Caco-2 (cell line): Measurements from ENCODE around the gene C1QTNF5. TPM values are rescaled to one million over a fixed set of nuclear protein-coding genes. Genes with fewer than 3 reads are reported as not detected.

ENCODE experiments used
- BruUV-seq: library from RNA; stranded (reverse); fragments of 400-500 nt; replicated peaks from 2 replicates; lab custom pipeline; 2021; lab: Mats Ljungman, UMichigan
- CTCF ChIA-PET: fragments of 300-600 bp; sonication (Branson Sonifier 250); formaldehyde crosslinking; loops from one replicate; lab custom pipeline; 2022; ENCODE audit warnings: antibody characterized with exemption; lab: Charles Lee
- POLR2A ChIA-PET: fragments of 300-600 bp; sonication (Branson Sonifier 250); formaldehyde crosslinking; loops from one replicate; lab custom pipeline; 2022; ENCODE audit warnings: antibody characterized with exemption; lab: Charles Lee
- DNase-seq, 2 experiments: peaks; one replicate each; pipeline versions ENCODE4 v3.0.0 to v3.0.0-alpha.2; 2020 to 2022
- H3K27me3 ChIP-seq: replicated peaks from 2 replicates; pipeline ENCODE4 v1.6.0; 2011; ENCODE audit warnings: low read length; ENCODE audit not compliant: control insufficient read depth, insufficient read depth
- H3K36me3 ChIP-seq: 2 replicates; pipeline ENCODE4 v1.5.1; 2011; ENCODE audit warnings: low read length; ENCODE audit not compliant: control insufficient read depth, insufficient read depth
- H3K4me1 ChIP-seq: fragments of 250-450 bp; sonication (Bioruptor Pico); 2 replicates; pipeline ENCODE4 v1.5.1; 2020; ENCODE audit warnings: mild to moderate bottlenecking
- H3K4me3 ChIP-seq: 2 replicates; pipeline ENCODE4 v1.5.1; 2011; ENCODE audit warnings: low read depth, mild to moderate bottlenecking, control low read depth, low read length
- H3K9me3 ChIP-seq: fragments of 250-450 bp; sonication (Bioruptor Pico); 2 replicates; pipeline ENCODE4 v1.5.1; 2020; ENCODE audit warnings: mild to moderate bottlenecking, moderate library complexity
- H3K27ac Mint-ChIP-seq: one replicate; pipeline ENCODE4 v1.8.0; 2022; ENCODE audit warnings: mixed read lengths; ENCODE audit not compliant: unreplicated experiment
- H3K27me3 Mint-ChIP-seq: one replicate; pipeline ENCODE4 v1.8.0; 2022; ENCODE audit warnings: mixed read lengths; ENCODE audit not compliant: insufficient read depth, unreplicated experiment
- H3K36me3 Mint-ChIP-seq: one replicate; pipeline ENCODE4 v1.8.0; 2022; ENCODE audit warnings: mild to moderate bottlenecking, mixed read lengths; ENCODE audit not compliant: insufficient read depth, unreplicated experiment
- H3K4me1 Mint-ChIP-seq: one replicate; pipeline ENCODE4 v1.8.0; 2022; ENCODE audit warnings: low read depth, mixed read lengths; ENCODE audit not compliant: unreplicated experiment
- H3K4me3 Mint-ChIP-seq: one replicate; pipeline ENCODE4 v1.8.0; 2022; ENCODE audit warnings: mild to moderate bottlenecking, moderate library complexity, mixed read lengths; ENCODE audit not compliant: unreplicated experiment
- H3K9me3 Mint-ChIP-seq: one replicate; pipeline ENCODE4 v1.8.0; 2022; ENCODE audit warnings: mixed read lengths; ENCODE audit not compliant: unreplicated experiment
- intact Hi-C: fragments of 100-400 bp; cut with micrococcal nuclease; formaldehyde crosslinking; loops from one replicate; pipeline ENCODE4 v1.10.0; 2022; ENCODE audit not compliant: unreplicated experiment
- total RNA-seq: library from RNA; stranded (reverse); gene quantifications from 2 replicates; pipeline ENCODE4 v1.2.3, GENCODE V29; 2022
- TF ChIP-seq, protein P1 (sequence below), 2 experiments: fragments of 200-600 bp in 1 of 2; IDR thresholded peaks; 1 replicate in 1 of 2; 2 replicates in 1 of 2; pipeline versions ENCODE4 v1.5.1 to v1.8.0; 2011 to 2022; ENCODE audit warnings: antibody characterized with exemption in 1 of 2, control low read depth in 1 of 2, inconsistent platforms in 1 of 2, low read depth in 1 of 2, low read length in 1 of 2, mild to moderate bottlenecking in 1 of 2, moderate library complexity in 1 of 2; ENCODE audit not compliant: insufficient read depth in 1 of 2, severe bottlenecking in 1 of 2, unreplicated experiment in 1 of 2

The C1QTNF5 gene
- total RNA-seq, 1 experiment from 2014 or later = 1.2 TPM

DNA sequence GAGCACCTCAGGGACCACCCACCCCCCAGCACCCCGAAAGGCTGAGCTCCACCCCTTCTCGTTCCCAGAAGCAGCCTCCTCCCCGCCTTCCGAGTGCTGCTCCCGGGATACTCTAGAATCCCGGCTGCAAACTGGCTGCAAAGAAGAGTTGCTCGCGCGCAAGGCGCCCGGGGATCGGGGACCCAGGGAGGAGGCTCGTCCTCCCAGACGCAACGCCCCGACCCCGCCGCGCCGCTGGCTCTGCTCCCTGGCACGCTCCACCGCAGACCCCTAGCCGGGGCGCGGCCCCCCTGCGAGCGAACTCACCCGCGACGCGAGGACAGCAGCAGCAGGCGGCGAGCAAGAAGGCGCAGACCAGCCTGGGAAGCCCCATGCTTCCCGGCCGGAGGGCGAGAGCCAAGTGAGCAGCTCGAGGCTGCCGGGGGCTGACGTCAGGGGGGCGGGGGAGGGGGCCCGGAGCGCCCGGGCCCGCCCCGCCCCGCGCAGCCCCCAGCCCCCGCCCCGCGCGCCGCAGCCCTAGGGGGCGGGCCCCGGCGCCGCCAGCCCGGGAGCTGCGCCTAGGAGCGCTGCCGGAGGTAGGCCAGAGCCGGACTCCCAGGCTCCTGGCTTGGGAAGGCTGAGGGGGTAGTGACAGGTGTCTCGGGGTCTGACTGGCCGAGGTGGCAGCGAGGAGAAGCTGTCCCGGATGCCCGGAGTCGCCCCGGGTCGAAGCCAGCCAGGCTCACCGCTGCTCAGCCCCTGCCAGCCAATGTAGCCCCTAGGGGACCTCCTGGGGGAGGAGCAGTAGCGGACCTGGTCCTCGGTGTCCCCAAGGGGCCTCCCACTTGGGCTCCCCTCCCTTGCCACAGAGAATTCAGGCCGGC is 23.7 kb downstream of the C1QTNF5 start, which contains the start of gene MCAM:
TSS of gene MCAM (minus strand) at position 402 of the 863 bp plus-strand sequence. CDS start at position 373, 29 bp downstream.
- Histone ChIP-seq H3K4me1 (peaks cover 34% of the 10 kb centered on the region), H3K9me3 (no peaks in the 10 kb centered on the region), H3K27me3 (peaks cover 7% of the 10 kb centered on the region), H3K4me3 (peak within 1 kb of the TSS; percentile 58), H3K36me3 (no peaks in the 10 kb centered on the region)
- TF ChIP-seq, protein P1, sequence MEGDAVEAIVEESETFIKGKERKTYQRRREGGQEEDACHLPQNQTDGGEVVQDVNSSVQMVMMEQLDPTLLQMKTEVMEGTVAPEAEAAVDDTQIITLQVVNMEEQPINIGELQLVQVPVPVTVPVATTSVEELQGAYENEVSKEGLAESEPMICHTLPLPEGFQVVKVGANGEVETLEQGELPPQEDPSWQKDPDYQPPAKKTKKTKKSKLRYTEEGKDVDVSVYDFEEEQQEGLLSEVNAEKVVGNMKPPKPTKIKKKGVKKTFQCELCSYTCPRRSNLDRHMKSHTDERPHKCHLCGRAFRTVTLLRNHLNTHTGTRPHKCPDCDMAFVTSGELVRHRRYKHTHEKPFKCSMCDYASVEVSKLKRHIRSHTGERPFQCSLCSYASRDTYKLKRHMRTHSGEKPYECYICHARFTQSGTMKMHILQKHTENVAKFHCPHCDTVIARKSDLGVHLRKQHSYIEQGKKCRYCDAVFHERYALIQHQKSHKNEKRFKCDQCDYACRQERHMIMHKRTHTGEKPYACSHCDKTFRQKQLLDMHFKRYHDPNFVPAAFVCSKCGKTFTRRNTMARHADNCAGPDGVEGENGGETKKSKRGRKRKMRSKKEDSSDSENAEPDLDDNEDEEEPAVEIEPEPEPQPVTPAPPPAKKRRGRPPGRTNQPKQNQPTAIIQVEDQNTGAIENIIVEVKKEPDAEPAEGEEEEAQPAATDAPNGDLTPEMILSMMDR (IDR thresholded peaks at IDR 0.05; ENCODE audit: insufficient read depth in 1 of 2, low read depth in 1 of 2, low read length in 1 of 2, severe bottlenecking in 1 of 2, unreplicated experiment in 1 of 2) = no peak
- intact Hi-C loops = loop anchor here (10.0 kb wide), 1 partner anchor 112 kb away; the partner anchor contains the start of gene CBL
- no peak within 1 kb of the TSS for H3K27ac Mint-ChIP-seq
- no TSS peak for BruUV-seq
- peaks cover 5% of the 10 kb centered on the region for H3K27me3 Mint-ChIP-seq
- peaks cover 5% of the 10 kb centered on the region for H3K36me3 Mint-ChIP-seq
- CTCF ChIA-PET = interaction anchor here (0.8 to 2.1 kb wide), 3 partner anchors 21 to 158 kb away, joined by 3 to 9 read pairs (median 4); no protein-coding TSS in a partner anchor
- H3K4me3 Mint-ChIP-seq = peak within 1 kb of the TSS; percentile 76
- no peaks in the 10 kb centered on the region for H3K4me1 Mint-ChIP-seq
- peak; percentile 45 to 55 for DNase-seq
- no peaks in the 10 kb centered on the region for H3K9me3 Mint-ChIP-seq
- POLR2A ChIA-PET = interaction anchor here (0.5 to 1.0 kb wide), 4 partner anchors 21 to 210 kb away, joined by 3 to 5 read pairs (median 4); partner anchors contain the start of genes C2CD2L and CBL

DNA sequence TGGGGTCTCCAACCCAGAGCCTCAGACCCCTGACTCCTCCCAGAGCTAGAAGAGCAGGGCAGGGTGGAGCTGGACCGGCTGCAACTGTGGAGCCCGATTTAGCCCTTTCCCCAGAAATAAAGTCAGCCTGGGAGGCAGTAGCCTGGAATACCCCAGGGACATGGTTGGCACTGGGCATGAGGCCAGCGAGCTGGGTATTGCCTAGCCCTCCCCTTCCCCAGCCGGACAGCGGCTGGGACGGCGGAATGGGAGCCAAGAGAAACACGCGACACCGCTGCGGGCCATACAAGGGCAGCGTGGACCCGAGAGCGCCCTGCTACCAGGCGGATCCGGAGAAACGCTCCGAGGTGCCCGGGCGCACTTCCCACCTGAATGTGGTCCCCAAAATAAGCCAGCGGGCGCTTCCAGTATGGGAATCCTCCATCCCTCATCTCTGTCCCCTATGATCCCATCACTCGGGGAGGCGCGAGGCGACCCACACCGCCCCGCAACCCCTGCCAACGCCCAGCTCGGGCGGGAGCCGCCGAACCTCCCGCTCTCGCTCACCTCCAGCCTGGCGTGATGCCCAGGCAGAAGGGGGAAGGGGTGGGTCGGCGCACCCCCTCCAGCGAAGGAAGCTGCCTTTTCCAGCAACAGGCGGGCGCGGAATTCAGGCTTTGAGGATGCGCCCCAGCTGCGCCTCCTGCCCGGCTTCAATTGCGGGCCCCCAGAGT is 24.5 kb downstream of the C1QTNF5 start:
- H3K4me1 ChIP-seq = peaks cover 29% of the 10 kb centered on the region
- Mint-ChIP-seq H3K4me3 (peak overlapping the region; percentile 76), H3K27ac (no peak overlapping the region), H3K4me1 (no peaks in the 10 kb centered on the region), H3K27me3 (peaks cover 5% of the 10 kb centered on the region), H3K36me3 (peaks cover 5% of the 10 kb centered on the region), H3K9me3 (no peaks in the 10 kb centered on the region)
- ChIA-PET POLR2A (interaction anchor here (0.8 kb wide), 1 partner anchor 45 kb away, joined by 5 read pairs; no protein-coding TSS in a partner anchor), CTCF (interaction anchor here (0.7 to 1.8 kb wide), 3 partner anchors 9 to 65 kb away, joined by 4 to 10 read pairs (median 4); partner anchors contain the start of gene USP2)
- DNase-seq = peak in 1 of 2 experiments; percentile 34
- H3K9me3 ChIP-seq = no peaks in the 10 kb centered on the region
- H3K4me3 ChIP-seq = peak overlapping the region; percentile 58
- peaks cover 7% of the 10 kb centered on the region for H3K27me3 ChIP-seq
- TF ChIP-seq, protein P1 (IDR thresholded peaks at IDR 0.05; ENCODE audit: insufficient read depth in 1 of 2, low read depth in 1 of 2, low read length in 1 of 2, severe bottlenecking in 1 of 2, unreplicated experiment in 1 of 2) = no peak
- intact Hi-C loops = loop anchor here (10.0 kb wide), 1 partner anchor 111 kb away; the partner anchor contains the start of gene CBL
- no peaks in the 10 kb centered on the region for H3K36me3 ChIP-seq
- TSS peak; percentile 71 for BruUV-seq
